ENCODE data around the gene KRT76.
"Not testable (repeated sequence)": the region's sequence is repeated elsewhere in the genome, so short reads cannot be mapped to it uniquely, and the experiment has no call there.

The KRT76 gene

DNA sequence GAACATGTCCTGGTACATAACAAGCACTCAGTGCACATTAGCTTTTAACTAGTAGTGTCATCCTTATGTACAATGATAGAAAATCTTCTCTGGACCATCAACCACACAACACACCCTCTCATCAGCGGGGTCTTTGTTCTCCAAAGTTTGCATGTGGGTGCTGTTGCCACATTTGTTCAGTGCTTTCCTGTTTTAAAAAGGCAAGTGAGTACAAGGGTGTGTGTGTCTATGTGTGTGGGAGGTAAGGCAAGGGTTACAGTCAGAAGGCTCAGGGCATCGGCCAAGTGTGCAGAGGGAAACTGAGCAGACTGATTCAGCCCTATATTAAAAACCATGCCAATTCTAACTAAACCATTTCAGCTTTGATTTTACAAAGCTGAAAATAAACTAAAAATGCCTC lies 17.9 kb downstream of the KRT76 start:
- DNase-seq (ENCODE audit: low read depth in 2 of 2), result no peak

DNA sequence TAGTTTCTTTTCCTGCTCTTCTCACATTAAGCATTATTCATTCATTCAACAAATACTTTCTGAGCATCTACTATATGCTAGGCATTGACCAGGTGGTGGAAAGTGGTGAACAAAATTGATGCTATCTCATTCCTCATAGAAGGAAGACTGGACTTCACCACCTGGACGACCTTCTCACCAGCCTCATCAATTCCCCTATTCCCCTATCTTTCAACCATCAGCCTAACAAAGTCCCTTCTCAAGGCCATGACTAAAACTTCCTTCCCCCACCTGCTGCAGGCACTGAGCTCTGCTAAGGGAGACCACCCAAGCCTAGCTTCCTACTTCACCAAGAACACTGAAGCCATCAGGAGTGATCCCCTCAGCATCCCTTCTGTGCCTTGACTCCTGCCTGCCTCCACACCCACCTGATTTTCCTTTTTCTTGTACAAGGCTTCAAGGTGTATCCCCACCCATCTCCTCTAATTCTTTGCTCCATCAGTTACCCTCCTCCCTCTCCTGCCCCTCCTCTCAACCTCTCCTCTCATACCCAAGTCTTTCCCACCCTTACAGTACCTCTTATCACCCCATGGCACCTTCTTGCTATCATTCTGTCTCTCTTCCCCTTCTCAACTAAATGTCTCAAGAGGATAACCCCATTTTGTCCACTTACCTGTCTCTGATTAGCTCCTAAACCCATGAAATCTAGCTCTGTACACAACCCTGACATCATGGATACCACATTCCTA lies 19.5 kb downstream of the KRT76 start:
- DNase-seq (ENCODE audit: low read depth in 2 of 2), result no peak

GRCh38 chr12:52756281-52756960 lies 20.7 kb downstream of the KRT76 start:
- DNase-seq (ENCODE audit: low read depth in 2 of 2), result no peak

DNA sequence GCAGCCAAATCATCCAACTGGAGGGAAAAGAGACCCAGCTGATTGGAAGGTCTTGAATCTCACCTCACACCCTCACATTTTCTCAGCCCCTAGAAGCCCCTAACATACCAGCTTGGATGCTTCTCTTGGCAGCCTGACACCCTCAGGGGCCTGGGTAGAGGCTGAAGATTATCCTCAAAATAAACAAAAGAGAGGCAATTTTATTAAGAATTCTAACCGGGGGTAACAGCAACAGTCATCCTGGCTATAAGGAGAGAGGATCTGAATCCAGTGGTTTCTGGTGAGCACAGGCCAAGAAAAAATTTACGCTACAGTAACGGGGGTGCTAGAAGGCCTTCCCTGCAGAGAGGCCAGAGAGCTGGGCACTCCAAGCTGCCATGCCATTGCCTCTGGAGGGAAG lies 21.6 kb downstream of the KRT76 start:
- DNase-seq (ENCODE audit: low read depth in 2 of 2), result no peak

DNA sequence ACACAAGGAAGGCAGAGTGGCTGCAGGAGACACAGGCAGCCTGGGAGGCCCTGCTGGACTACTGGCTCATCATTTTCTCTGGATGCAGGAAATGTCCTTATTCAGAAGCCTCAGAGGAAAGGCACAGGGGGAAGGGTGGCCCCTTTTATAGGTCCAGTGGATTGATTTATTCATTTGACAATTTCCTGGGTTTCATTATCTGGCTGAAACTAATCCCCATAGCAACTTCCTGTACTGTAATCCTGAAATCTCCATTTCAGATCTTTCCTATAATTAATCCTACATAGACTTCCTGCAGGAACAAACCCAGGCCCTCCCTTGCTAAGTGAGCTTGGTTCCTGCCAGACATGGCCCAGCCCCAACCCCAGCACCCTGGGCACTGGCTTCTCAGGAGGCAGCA lies 23.0 kb downstream of the KRT76 start:
- DNase-seq (ENCODE audit: low read depth in 2 of 2), result no peak

DNA sequence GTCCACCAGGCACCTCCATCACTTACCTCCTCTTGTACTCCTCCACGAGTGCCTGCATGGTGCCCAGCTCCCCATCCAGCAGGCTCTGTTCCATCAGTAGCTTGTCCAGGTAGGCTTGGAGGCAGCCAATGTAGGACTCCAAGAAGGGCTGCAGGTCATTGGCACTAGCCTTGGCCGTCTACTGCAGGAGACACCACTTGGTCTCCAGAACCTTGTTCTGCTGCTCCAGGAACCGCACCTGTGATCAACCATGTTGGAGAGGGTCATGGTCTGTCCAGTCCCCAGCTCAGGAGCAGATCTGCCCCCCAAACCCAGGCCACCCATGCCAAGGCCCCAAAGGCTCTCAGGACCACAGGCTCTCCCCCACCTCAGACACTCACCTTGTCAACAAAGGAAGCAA lies 23.9 kb downstream of the KRT76 start:
- DNase-seq (ENCODE audit: low read depth in 2 of 2), result no peak

DNA sequence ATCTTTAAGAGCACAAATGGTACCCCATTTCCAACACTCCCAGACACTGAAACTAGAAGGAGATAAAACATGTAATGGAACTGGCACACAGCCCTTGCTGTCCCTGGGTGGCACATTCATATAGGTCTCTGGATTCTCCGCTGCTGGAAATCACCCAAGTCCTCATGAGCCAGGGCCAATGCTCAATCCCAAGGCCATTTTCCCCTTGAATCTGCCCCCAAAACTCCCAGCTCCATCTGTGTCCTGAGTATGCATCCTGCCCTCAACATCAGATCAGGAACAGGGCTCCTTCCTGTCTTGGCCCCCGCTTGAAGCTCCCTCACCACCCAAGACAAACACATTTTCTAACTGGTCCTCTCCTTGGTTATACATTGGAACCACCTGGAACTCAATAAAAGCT lies 24.6 kb downstream of the KRT76 start:
- DNase-seq (ENCODE audit: low read depth in 2 of 2), result no peak

DNA sequence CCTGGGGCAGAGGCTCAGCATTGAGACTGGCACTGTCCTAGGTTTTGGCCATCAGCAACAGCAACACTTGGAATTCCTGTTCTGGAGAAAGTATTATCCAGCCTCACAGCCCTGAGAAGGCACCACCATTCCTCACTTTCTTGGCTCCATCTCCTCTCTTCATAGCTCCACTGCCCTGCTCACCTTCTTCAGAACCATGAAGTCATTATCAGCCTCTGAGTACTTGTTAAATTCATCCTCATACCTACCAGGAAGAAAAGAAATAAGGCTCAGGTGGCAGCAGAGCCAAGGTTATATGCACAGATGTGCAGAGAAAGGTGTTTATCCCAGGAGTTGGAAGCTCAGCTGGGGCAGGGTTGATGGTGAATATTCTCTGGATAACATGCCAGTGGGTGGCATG lies 25.4 kb downstream of the KRT76 start:
- DNase-seq (ENCODE audit: low read depth in 2 of 2), result no peak

DNA sequence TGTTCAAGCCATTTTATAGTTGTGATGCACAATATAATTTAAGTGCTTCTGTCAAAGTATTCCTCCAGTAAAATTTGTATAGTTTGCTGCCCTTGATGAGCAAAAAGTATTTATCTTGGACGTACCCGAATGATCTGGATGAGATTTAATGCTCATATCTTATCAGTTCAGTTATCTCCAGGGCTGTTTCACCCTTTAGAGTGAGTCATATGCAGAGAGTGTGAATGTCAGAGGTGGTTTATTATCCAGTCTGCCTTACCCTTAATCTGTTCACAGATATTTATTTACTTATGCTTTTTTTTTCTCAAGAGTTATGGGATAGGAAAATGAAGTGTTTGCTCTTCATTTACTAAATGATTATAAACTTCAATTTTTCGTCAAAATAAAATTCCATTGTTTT lies 26.6 kb downstream of the KRT76 start:
- not testable (repeated sequence) for DNase-seq (ENCODE audit: low read depth in 2 of 2)

DNA sequence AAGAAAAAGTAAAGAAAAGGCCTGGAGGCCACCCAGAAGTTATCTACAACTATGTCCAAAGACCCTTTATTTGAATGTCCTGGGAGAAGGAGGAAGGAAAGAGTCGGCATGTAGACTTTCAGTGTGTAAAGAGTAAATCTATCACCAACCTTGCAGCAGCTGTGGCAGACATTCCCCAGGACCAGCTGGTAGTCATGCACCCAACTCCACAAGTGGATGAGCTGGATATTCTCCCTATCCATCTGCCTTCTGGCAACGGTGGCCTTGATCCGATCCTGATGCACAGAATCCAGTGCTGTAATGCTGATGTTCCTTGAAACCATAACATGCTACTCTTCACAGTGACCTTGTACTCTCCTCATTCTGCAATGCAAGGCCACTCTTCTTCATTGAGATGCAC lies 27.3 kb downstream of the KRT76 start:
- no peak for DNase-seq (ENCODE audit: low read depth in 2 of 2)

- DNase-seq (ENCODE audit: low read depth in 2 of 2), result no peak
Measured at GRCh38 chr12:52748578-52748977, 28.6 kb downstream of the KRT76 start.

- no peak for DNase-seq (ENCODE audit: low read depth in 2 of 2)
Measured at GRCh38 chr12:52745554-52745953, 31.6 kb downstream of the KRT76 start.

DNA sequence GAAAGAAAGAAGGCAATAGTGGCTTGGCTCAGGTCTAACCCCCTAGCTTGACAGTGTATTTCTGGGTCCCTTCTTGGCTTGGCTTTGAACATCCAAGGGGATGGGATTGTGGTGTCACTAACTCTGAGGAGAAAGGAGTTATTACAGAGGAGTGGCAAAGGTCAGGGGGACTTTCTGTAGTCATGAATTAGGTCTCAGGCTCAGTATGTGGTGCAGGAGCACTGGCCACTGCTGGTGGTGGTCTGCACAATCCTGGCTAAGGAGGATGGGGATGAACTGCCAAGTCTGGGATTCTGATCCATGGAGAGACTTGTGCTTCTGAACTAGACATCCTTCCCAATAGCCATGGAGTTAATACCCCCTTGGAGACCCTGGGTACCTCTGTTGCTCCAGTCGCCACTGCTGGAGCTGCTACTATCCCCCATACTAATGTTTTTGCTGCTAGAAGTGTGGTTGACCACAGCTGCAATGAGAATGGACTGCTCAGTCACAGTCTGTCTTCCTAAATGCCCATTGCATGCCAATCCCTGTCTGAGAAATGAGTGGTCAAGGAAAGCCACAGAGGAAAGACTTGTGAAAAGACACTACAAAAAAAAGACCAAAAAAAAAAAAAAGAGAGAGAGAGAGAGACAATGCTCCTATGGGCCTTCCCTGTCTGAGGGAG lies 32.5 kb downstream of the KRT76 start:
- no peak for DNase-seq (ENCODE audit: low read depth in 2 of 2)

GRCh38 chr12:52742822-52743457 lies 34.2 kb downstream of the KRT76 start:
- DNase-seq (ENCODE audit: low read depth in 2 of 2), result no peak

GRCh38 chr12:52742196-52742580 lies 35.0 kb downstream of the KRT76 start:
- no peak for DNase-seq (ENCODE audit: low read depth in 2 of 2)

DNA sequence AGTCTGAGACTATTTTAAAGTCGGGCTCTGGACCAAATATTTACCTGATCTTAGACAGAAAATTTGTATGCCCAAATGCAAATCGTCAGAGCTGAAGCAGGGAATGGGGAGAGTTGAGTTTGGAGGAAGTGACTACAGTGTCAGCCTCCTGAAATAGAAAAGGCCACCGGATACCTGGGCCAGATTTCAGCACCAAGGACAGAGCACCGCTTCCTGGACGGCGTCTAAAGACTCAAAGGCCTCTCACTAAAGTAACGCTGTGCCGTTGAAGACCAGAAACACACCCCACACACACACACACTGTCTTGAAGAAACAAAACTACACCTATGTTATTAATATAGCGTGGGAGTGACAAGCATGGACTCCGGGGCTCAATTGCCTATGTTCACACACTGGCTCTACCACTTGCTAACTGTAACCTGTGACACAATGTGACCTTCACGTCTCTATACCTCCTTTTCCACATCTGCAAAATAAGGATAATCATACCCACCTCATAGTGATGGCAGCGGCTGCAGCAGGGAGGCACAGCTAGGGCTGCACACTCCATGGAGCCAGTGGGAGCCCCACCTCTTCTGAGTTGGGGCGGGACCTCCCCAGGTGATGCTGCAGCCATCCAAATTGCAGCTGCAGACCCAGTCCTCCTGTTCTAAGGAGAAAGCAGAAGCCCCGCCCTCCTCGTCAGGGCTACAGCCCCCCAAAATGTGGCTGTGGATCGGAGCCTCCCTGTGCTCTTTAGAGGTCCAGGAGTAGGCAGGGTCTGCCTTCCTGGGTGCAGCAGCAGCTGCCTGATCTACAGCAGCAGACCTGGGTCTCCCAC lies 35.6 kb downstream of the KRT76 start:
- DNase-seq (ENCODE audit: low read depth in 2 of 2), result peak; percentile 21 to 30

DNA sequence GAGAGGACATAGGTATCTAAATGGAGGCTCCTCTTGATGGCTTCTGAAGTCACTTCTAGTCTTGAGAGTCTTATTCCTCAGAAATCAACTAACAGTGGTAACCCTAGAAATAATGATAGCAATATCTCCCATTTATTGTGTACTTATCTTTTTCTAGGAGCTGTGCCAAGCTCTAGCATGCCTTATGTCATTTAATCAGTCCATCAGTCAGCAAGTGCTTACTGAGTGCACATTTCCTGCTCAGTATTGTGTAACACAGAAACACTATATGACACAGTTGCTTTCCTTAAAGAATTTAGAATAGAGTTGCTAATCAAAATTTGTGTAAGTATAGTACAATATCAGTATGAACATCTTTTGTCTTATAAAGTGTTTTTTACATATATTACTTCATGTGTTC lies 36.6 kb downstream of the KRT76 start:
- no peak for DNase-seq (ENCODE audit: low read depth in 2 of 2)

DNA sequence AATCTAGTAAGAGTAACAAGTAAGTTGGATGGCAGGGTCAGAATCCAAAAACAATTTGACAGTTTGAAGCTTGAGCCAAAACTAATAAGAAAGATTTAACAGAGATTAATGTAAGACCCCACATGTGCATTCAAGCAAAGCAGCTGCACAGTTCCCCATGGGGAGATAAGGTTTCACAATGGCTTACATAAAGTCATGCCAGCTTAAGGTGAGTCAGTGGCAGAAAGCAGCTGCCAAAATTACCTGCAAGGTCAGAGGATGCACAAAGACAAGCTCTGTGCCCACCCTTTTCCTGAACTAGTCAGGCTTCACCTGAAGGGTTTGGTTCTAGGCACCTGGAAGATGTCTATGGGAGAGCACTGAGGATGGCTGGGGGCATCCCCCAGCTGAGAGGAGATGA lies 37.2 kb downstream of the KRT76 start:
- no peak for DNase-seq (ENCODE audit: low read depth in 2 of 2)

- no peak for DNase-seq (ENCODE audit: low read depth in 2 of 2)
Measured at GRCh38 chr12:52735816-52736632, 41.1 kb downstream of the KRT76 start.

GRCh38 chr12:52735106-52735505 lies 42.0 kb downstream of the KRT76 start:
- no peak for DNase-seq (ENCODE audit: low read depth in 2 of 2)

- DNase-seq (ENCODE audit: low read depth in 2 of 2), result no peak
Measured at GRCh38 chr12:52730793-52731192, 46.4 kb downstream of the KRT76 start.

Data from fibroblast of skin of left quadriceps (primary cell).